Left lung (tissue), 10 donors: ENCODE data around the gene ANKS1A. TPM values are rescaled to one million over a fixed set of nuclear protein-coding genes. Genes with fewer than 3 reads are reported as not detected.

Source experiments
- ATAC-seq: fragments of 200-7000 bp; cut with Tn5 transposase; one replicate; pipeline ENCODE4 v1.9.1; 2020; ENCODE audit warnings: moderate library complexity
- DNase-seq, 4 donors: peaks; one replicate each; pipeline ENCODE4 v3.0.0-alpha.2; 2013 to 2020
- H3K27ac ChIP-seq, 2 donors: fragments of 200-600 bp; sonication (generic) in 1 of 2; one replicate each; pipeline versions ENCODE4 v1.5.0 to v1.8.0; 2020 to 2021
- H3K27me3 ChIP-seq, 2 donors: fragments of 200-600 bp; sonication (generic) in 1 of 2; one replicate each; pipeline versions ENCODE4 v1.5.0 to v1.8.0; 2020 to 2021
- H3K36me3 ChIP-seq, 2 donors: fragments of 200-600 bp; sonication (generic) in 1 of 2; one replicate each; pipeline versions ENCODE4 v1.5.0 to v1.8.0; 2020 to 2021
- H3K4me1 ChIP-seq, 2 donors: fragments of 200-600 bp; one replicate each; pipeline ENCODE4 v1.8.0; 2021
- H3K4me3 ChIP-seq, 2 donors: fragments of 200-600 bp; sonication (generic) in 1 of 2; one replicate each; pipeline versions ENCODE4 v1.5.0 to v1.8.0; 2020 to 2021; ENCODE audit warnings: mild to moderate bottlenecking in 1 of 2
- H3K9me3 ChIP-seq, 2 donors: fragments of 200-600 bp; sonication (generic) in 1 of 2; one replicate each; pipeline versions ENCODE4 v1.5.0 to v1.8.0; 2020 to 2021
- CTCF ChIP-seq, 2 donors: fragments of 200-600 bp; sonication (generic) in 1 of 2; IDR thresholded peaks; one replicate each; pipeline versions ENCODE4 v1.5.0 to v1.8.0; 2021; ENCODE audit warnings: antibody characterized with exemption in 2 of 2
- intact Hi-C, 2 donors: fragments of 100-400 bp; cut with DNase I; formaldehyde crosslinking; loops; one replicate each; pipeline versions ENCODE4 v1.11.2 to v1.14.2; 2022
- polyA plus RNA-seq, 6 donors: library from polyadenylated mRNA; unstranded; fragments of 120-200 nt; gene quantifications; one replicate each; pipeline ENCODE4 v1.2.1, GENCODE V29; 2013; ENCODE audit not compliant: insufficient read length in 6 of 6
- total RNA-seq, 2 donors: library from RNA; stranded (reverse); fragmentation: NEBNext Ultra II Directional; extraction: Animal tissue kit (Norgen Biotek cat#: 25700); gene quantifications; one replicate each; pipeline ENCODE4 v1.2.1, GENCODE V29; 2021
- donor health status: DM: no; HTN: yes; CAD: no.
- donor health status: DM: no; HTN: no; CAD: no.

Gene ANKS1A
- total and polyA plus RNA-seq, 8 donors: 23.0 to 45.4 (median 26.4) TPM

- Histone ChIP-seq H3K4me1 (peaks cover 6 to 10% of the 10 kb centered on the region in 2 donors), H3K27me3 (no peaks in the 10 kb centered on the region), H3K27ac (peak overlapping the region in 1 of 2 donors; percentile 21), H3K4me3 (no peak overlapping the region), H3K36me3 (no peaks in the 10 kb centered on the region), H3K9me3 (no peaks in the 10 kb centered on the region)
- intact Hi-C loops: no loop called here
- DNase-seq (no peak), ATAC-seq (no peak)
- no peak for TF ChIP-seq CTCF (IDR thresholded peaks at IDR 0.05)
Observed at GRCh38 chr6:35011096-35012041, 122.3 kb downstream of the ANKS1A start.

GRCh38 chr6:35013701-35014100 is 124.6 kb downstream of the ANKS1A start:
- H3K36me3 ChIP-seq: peaks cover 0 to 14% of the 10 kb centered on the region in 2 donors
- intact Hi-C loops: no loop called here
- H3K9me3 ChIP-seq: no peaks in the 10 kb centered on the region
- no peaks in the 10 kb centered on the region for H3K27me3 ChIP-seq
- DNase-seq (no peak), ATAC-seq (no peak)
- H3K4me1 ChIP-seq: peaks cover 28 to 29% of the 10 kb centered on the region in 2 donors
- H3K4me3 ChIP-seq: no peak overlapping the region
- H3K27ac ChIP-seq: no peak overlapping the region
- TF ChIP-seq CTCF (IDR thresholded peaks at IDR 0.05): no peak

- peaks cover 33 to 35% of the 10 kb centered on the region in 2 donors for H3K4me1 ChIP-seq
- intact Hi-C loops: no loop called here
- H3K9me3 ChIP-seq: no peaks in the 10 kb centered on the region
- no peak for TF ChIP-seq CTCF (IDR thresholded peaks at IDR 0.05)
- peaks cover 0 to 21% of the 10 kb centered on the region in 2 donors for H3K36me3 ChIP-seq
- no peak for DNase-seq
- no peak overlapping the region for H3K4me3 ChIP-seq
- no peaks in the 10 kb centered on the region for H3K27me3 ChIP-seq
- no peak overlapping the region for H3K27ac ChIP-seq
- ATAC-seq: no peak
Observed at GRCh38 chr6:35014341-35014740, 125.3 kb downstream of the ANKS1A start.

GRCh38 chr6:35014786-35015185 is 125.7 kb downstream of the ANKS1A start:
- no peak for DNase-seq
- H3K4me3 ChIP-seq: no peak overlapping the region
- H3K36me3 ChIP-seq: peaks cover 0 to 25% of the 10 kb centered on the region in 2 donors
- ATAC-seq: no peak
- intact Hi-C loops: no loop called here
- H3K27me3 ChIP-seq: no peaks in the 10 kb centered on the region
- no peaks in the 10 kb centered on the region for H3K9me3 ChIP-seq
- no peak overlapping the region for H3K27ac ChIP-seq
- peaks cover 36 to 39% of the 10 kb centered on the region in 2 donors for H3K4me1 ChIP-seq
- TF ChIP-seq CTCF (IDR thresholded peaks at IDR 0.05): no peak

- H3K9me3 ChIP-seq: no peaks in the 10 kb centered on the region
- no peak for TF ChIP-seq CTCF (IDR thresholded peaks at IDR 0.05)
- H3K4me1 ChIP-seq: peaks cover 37 to 46% of the 10 kb centered on the region in 2 donors
- no peaks in the 10 kb centered on the region for H3K27me3 ChIP-seq
- DNase-seq: no peak
- H3K27ac ChIP-seq: peak overlapping the region in 1 of 2 donors; percentile 83
- H3K36me3 ChIP-seq: peaks cover 0 to 26% of the 10 kb centered on the region in 2 donors
- H3K4me3 ChIP-seq: no peak overlapping the region
- intact Hi-C loops: no loop called here
- no peak for ATAC-seq
Observed at GRCh38 chr6:35015476-35015875, 126.4 kb downstream of the ANKS1A start.
